Stimulated activated naive CD8-positive, alpha-beta T cell treated with anti-CD3 and anti-CD28 coated beads, Interleukin-15, amount 100 ng/mL, for 72 hours (primary cell): ENCODE results near the gene SRP54.
"Not testable (repeated sequence)": the region's sequence is repeated elsewhere in the genome, so short reads cannot be mapped to it uniquely, and the experiment has no call there.

Experiments used
- ATAC-seq: fragments of 150-1000 bp; cut with Tn5 transposase; 2 replicates; pipeline ENCODE4 v1.10.0; 2021; ENCODE audit warnings: mild to moderate bottlenecking, moderate library complexity
- DNase-seq, 2 donors: peaks; one replicate each; pipeline ENCODE4 v3.0.0; 2021 to 2022
- H3K27ac Mint-ChIP-seq, 2 donors: one replicate each; pipeline ENCODE4 v1.8.0; 2022; ENCODE audit warnings: mild to moderate bottlenecking in 2 of 2, mixed read lengths in 2 of 2, moderate library complexity in 2 of 2
- H3K27me3 Mint-ChIP-seq: one replicate; pipeline ENCODE4 v1.8.0; 2022; ENCODE audit warnings: mixed read lengths
- H3K4me1 Mint-ChIP-seq: one replicate; pipeline ENCODE4 v1.8.0; 2022; ENCODE audit warnings: mild to moderate bottlenecking, mixed read lengths
- H3K4me3 Mint-ChIP-seq, 2 donors: one replicate each; pipeline ENCODE4 v1.8.0; 2022; ENCODE audit warnings: mild to moderate bottlenecking in 2 of 2, mixed read lengths in 2 of 2, moderate library complexity in 1 of 2
- H3K9me3 Mint-ChIP-seq, 2 donors: one replicate each; pipeline ENCODE4 v1.8.0; 2022; ENCODE audit warnings: mixed read lengths in 2 of 2

Gene SRP54

DNA sequence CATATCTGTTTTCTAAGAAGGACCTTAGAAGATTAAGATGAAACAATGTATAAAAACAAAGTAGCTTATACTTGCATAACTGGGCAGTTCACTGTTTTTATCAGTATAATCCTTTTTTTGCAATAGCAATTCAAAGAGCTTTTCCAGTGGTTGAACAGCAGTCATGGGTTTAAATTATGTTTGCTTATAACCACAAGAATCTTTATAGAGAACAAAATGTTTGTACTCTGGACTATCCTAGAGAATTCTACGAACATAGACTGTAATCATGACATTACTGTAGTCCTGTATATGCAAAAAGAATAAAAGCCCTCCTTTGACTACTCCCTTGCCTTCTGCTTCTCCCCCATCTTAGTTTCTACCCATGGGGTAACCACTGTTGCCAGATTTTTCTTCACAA lies 69.0 kb downstream of the SRP54 start:
- no peak for ATAC-seq
- DNase-seq = no peak
- no peak overlapping the region for H3K4me3 Mint-ChIP-seq
- peaks cover 24% of the 10 kb centered on the region for H3K4me1 Mint-ChIP-seq
- no peaks in the 10 kb centered on the region for H3K9me3 Mint-ChIP-seq
- no peaks in the 10 kb centered on the region for H3K27me3 Mint-ChIP-seq
- no peak overlapping the region for H3K27ac Mint-ChIP-seq

DNA sequence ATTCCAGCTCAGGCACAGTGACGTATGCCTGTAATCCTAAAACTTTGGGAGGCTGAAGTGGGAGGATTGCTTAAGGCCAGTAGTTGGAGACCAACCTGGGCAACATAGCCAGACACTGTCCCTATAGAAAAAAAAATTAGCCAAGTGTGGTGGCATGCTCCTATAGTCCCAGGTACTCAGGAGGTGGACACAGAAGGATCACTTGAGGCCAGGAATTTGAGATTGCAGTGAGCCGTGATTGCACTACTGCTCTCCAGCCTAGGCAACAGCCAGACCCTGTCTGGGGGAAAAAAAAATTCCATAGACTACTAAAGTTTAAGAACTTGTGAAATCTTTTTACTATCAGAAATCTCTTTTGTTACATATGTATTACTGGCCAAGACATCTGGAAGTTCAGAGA lies 69.8 kb downstream of the SRP54 start:
- Mint-ChIP-seq H3K4me1 (peaks cover 21% of the 10 kb centered on the region), H3K27me3 (no peaks in the 10 kb centered on the region), H3K27ac (no peak overlapping the region), H3K9me3 (no peaks in the 10 kb centered on the region), H3K4me3 (no peak overlapping the region)
- DNase-seq = no peak
- no peak for ATAC-seq

DNA sequence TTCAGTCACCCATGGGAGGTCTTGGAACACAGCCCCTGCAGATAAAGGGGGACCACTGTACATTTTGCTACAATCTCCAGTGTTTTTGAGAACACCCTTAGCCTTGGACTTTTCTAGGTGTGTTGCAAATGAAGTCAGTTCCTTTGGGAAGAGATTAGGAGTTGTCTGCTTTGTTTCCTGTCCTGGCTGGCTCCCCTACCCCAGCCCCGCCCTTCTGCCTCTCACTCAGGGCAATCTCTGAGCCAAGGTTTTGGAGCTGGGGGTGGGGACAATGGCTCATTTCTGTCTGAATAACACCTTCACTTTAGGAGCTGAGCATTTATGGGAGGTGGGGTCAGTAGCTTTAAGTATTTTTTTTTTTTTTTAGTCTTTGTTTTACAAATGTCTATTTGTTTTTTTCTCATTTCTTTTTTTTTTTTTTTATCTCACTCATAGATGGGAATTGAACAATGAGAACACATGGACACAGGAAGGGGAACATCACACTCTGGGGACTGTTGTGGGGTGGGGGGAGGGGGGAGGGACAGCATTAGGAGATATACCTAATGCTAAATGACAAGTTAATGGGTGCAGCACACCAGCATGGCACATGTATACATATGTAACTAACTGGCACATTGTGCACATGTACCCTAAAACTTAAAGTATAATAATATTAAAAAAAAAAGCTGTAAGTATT lies 78.5 kb downstream of the SRP54 start:
- not testable (repeated sequence) for H3K27me3 Mint-ChIP-seq, H3K4me3 Mint-ChIP-seq, H3K27ac Mint-ChIP-seq, DNase-seq, ATAC-seq, H3K9me3 Mint-ChIP-seq
- H3K4me1 Mint-ChIP-seq = peaks cover 14% of the 10 kb centered on the region

DNA sequence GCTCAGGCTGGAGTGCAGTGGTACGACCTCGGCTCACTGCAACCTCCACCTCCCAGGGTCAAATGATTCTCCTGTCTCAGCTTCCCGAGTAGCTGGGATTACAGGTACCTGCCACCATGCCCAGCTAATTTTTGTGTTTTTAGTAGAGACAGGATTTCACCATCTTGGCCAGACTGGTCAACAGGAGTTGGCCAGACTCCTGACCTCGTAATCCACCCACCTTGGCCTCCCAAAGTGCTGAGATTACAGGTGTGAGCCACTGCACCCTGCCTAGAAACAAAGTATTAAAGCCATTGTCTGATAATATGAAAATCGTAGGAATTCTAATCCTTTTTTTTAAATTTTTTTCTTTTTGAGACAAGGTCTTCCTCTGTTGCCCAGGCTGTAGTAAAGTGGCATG lies 82.9 kb downstream of the SRP54 start:
- H3K27ac Mint-ChIP-seq, H3K27me3 Mint-ChIP-seq, H3K4me1 Mint-ChIP-seq, H3K4me3 Mint-ChIP-seq, H3K9me3 Mint-ChIP-seq, DNase-seq, ATAC-seq: not testable (repeated sequence)

DNA sequence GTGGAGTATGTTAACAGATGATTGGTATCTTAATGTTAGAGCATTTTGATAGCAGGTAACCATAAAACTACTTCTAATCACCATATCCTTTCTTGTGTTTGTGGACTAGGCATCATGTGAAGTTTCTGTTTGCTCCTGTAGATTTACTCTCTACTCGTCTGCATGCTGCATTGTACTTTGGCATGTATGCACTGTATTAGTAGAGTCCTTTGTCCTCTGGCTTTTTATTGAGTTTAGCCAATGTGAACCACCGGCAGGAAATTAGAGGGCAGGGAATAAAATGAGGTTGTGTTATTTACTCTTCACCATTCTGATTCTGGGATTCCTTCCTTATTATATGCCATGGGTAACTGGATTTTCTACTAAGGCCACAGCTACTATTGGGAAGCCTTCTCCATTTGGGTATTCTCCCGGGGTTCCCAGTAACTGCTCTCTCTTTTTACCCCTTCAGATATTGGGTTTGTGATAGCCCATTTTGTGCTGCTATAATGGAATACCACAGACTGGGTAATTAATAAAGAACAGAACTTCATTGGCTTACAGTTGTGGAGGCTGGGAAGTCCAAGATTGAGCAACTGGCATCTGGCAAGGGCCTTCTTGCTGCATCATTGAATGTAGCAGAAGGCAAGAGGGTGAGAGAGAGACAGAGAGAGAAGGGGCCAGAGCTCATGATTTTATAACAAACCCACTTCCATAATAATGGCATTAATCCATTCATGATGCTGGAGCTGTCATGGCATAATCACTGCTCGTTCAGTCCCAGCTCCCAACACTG lies 85.6 kb downstream of the SRP54 start:
- H3K4me3 Mint-ChIP-seq = no peak overlapping the region
- no peaks in the 10 kb centered on the region for H3K9me3 Mint-ChIP-seq
- ATAC-seq = no peak
- H3K27me3 Mint-ChIP-seq = no peaks in the 10 kb centered on the region
- no peak for DNase-seq
- no peak overlapping the region for H3K27ac Mint-ChIP-seq
- no peaks in the 10 kb centered on the region for H3K4me1 Mint-ChIP-seq

DNA sequence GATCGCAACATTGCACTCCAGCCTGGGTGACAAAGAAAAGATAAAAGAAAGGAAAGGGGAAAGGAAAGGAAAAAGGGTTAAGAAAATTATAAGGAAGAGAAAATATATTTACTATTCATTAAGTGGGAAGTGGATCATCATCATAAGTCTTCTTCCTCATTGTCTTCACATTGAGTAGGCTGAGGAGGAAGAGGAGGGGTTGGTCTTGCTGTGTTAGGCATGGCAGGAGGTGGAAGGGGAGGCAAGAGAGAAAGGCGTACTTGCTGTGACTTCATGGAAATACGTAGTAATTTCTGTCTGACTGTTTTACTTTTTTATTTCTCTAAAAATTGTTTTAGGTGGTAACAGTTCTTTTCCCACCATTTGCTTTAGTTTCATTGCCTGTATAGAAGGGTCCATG lies 89.4 kb downstream of the SRP54 start:
- Mint-ChIP-seq H3K27me3 (no peaks in the 10 kb centered on the region), H3K4me1 (no peaks in the 10 kb centered on the region), H3K9me3 (no peaks in the 10 kb centered on the region), H3K27ac (no peak overlapping the region), H3K4me3 (no peak overlapping the region)
- DNase-seq (no peak), ATAC-seq (no peak)

DNA sequence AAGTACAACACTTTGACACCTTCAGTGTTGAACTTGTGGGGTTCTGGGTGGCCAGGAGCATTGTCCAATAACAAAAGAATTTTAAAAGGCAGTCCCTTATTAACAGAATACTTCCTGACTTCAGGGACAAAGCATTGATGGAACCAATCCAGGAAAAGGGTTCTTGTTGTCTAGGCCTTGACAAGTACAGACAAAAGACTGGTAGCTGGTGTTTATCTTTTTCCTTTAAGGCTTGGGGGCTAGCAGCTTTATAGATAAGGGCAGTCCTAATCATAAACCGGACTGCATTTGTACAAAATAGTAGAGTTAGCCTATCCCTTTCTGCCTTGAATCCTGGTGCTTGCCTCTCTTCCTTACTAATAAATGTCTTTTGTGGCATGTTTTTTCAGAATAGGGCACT lies 90.7 kb downstream of the SRP54 start:
- no peaks in the 10 kb centered on the region for H3K27me3 Mint-ChIP-seq
- H3K9me3 Mint-ChIP-seq = no peaks in the 10 kb centered on the region
- H3K4me1 Mint-ChIP-seq = no peaks in the 10 kb centered on the region
- H3K4me3 Mint-ChIP-seq = no peak overlapping the region
- ATAC-seq = no peak
- H3K27ac Mint-ChIP-seq = peak overlapping the region in 1 of 2 donors; percentile 55
- no peak for DNase-seq

DNA sequence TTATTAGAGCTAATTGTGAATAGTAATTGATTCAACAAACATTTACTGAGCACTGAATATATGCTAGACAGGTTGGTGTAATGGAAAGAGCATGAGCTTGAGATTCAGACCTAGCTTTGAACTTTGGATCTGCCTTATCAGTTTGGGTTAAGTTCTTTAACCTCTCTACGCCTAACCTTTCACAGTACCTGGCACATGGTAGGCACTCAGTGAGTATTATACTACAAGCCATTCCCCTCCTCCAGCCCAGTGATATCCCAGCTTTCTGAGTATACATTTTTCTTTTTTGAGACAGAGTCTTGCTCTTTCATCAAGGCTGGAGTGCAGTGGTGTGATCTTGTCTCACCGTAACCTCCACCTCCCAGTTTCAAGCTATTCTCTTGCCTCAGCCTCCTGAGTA lies 95.3 kb downstream of the SRP54 start:
- H3K27me3 Mint-ChIP-seq = no peaks in the 10 kb centered on the region
- ATAC-seq = no peak
- H3K4me1 Mint-ChIP-seq = no peaks in the 10 kb centered on the region
- no peaks in the 10 kb centered on the region for H3K9me3 Mint-ChIP-seq
- H3K27ac Mint-ChIP-seq = no peak overlapping the region
- no peak overlapping the region for H3K4me3 Mint-ChIP-seq
- DNase-seq = no peak
